Smooth muscle cell (in vitro differentiated cells): ENCODE measurements around the gene ATP8B2. TPM values are rescaled to one million over a fixed set of nuclear protein-coding genes. Genes with fewer than 3 reads are reported as not detected.
"Not testable (repeated sequence)": the region's sequence is repeated elsewhere in the genome, so short reads cannot be mapped to it uniquely, and the experiment has no call there.

Experiments
- DNase-seq: peaks from one replicate; lab custom pipeline; 2025; ENCODE audit not compliant: unreplicated experiment; lab: John Stamatoyannopoulos, UW
- H2AFZ ChIP-seq: fragments of 200-600 bp; sonication (generic); 2 replicates; pipeline ENCODE4 v1.6.0; 2016; ENCODE audit warnings: antibody characterized with exemption, low read depth, mild to moderate bottlenecking
- H3F3A ChIP-seq: fragments of 200-600 bp; sonication (generic); 2 replicates; pipeline ENCODE4 v1.6.0; 2017; ENCODE audit warnings: antibody characterized with exemption, low read depth
- H3K27ac ChIP-seq: fragments of 200-600 bp; sonication (generic); 2 replicates; pipeline ENCODE4 v1.5.1; 2016; ENCODE audit warnings: low read depth, mild to moderate bottlenecking
- H3K27me3 ChIP-seq: fragments of 200-600 bp; sonication (generic); 2 replicates; pipeline ENCODE4 v1.6.1; 2016; ENCODE audit warnings: low read depth, mild to moderate bottlenecking
- H3K36me3 ChIP-seq: fragments of 200-600 bp; sonication (generic); 2 replicates; pipeline ENCODE4 v1.5.1; 2016; ENCODE audit warnings: low read depth
- H3K4me1 ChIP-seq: fragments of 200-600 bp; sonication (generic); 2 replicates; pipeline ENCODE4 v1.5.1; 2016; ENCODE audit warnings: low read depth
- H3K4me2 ChIP-seq: fragments of 200-600 bp; sonication (generic); 2 replicates; pipeline ENCODE4 v1.6.0; 2016; ENCODE audit warnings: mild to moderate bottlenecking
- H3K4me3 ChIP-seq: fragments of 200-600 bp; sonication (generic); 2 replicates; pipeline ENCODE4 v1.5.1; 2016; ENCODE audit warnings: mild to moderate bottlenecking
- H3K79me2 ChIP-seq: fragments of 200-600 bp; sonication (generic); 2 replicates; pipeline ENCODE4 v1.6.0; 2016; ENCODE audit warnings: low read depth, mild to moderate bottlenecking
- H3K9ac ChIP-seq: fragments of 200-600 bp; sonication (generic); 2 replicates; pipeline ENCODE4 v1.6.0; 2016; ENCODE audit warnings: low read depth
- H3K9me3 ChIP-seq: fragments of 200-600 bp; sonication (generic); replicated peaks from 2 replicates; pipeline ENCODE4 v1.5.1; 2016; ENCODE audit warnings: low read depth
- H4K20me1 ChIP-seq: fragments of 200-600 bp; sonication (generic); 2 replicates; pipeline ENCODE4 v1.6.0; 2016; ENCODE audit warnings: low read depth
- CTCF ChIP-seq: fragments of 200-600 bp; sonication (generic); IDR thresholded peaks from 2 replicates; pipeline ENCODE4 v1.5.1; 2017; ENCODE audit warnings: borderline replicate concordance, mild to moderate bottlenecking, antibody characterized with exemption; ENCODE audit not compliant: insufficient read depth, poor library complexity, severe bottlenecking
- WGBS: methylation state at CpG from one replicate; pipeline ENCODE4 v1.1.7; 2016; ENCODE audit warnings: low lambda C conversion rate; 5-methylcytosine and 5-hydroxymethylcytosine counted together
- polyA plus RNA-seq: library from polyadenylated mRNA; unstranded; fragments of >200 nt; fragmentation: Nextera tagmentation; extraction: Ambion mirVana; gene quantifications from 2 replicates; pipeline ENCODE4 v1.2.1, GENCODE V29; 2016
- total RNA-seq: library from RNA; depleted of rRNA; stranded (reverse); fragments of >200 nt; gene quantifications from 2 replicates; pipeline ENCODE4 v1.2.3, GENCODE V29; 2014

ATP8B2 gene
- total and polyA plus RNA-seq, 2 experiments from 2014 or later, result 20.7 to 57.6 TPM

- no peaks in the 10 kb centered on the region for H3K4me1 ChIP-seq
- no peak within 1 kb of the TSS for H3K27ac ChIP-seq
- H3K9ac ChIP-seq, result no peak within 1 kb of the TSS
- no peak within 1 kb of the TSS for H2AFZ ChIP-seq
- H3K79me2 ChIP-seq, result no peaks in the 10 kb centered on the region
- no peak within 1 kb of the TSS for H3K4me3 ChIP-seq
- H3F3A ChIP-seq, result no peaks in the 10 kb centered on the region
- H4K20me1 ChIP-seq, result no peaks in the 10 kb centered on the region
- no peak for DNase-seq
- peaks cover 7% of the 10 kb centered on the region for H3K9me3 ChIP-seq
- WGBS, result 25% methylated on average over 9 of the region's 9 CpGs
- H3K4me2 ChIP-seq, result no peak within 1 kb of the TSS
- no peaks in the 10 kb centered on the region for H3K27me3 ChIP-seq
- H3K36me3 ChIP-seq, result no peaks in the 10 kb centered on the region
- TF ChIP-seq CTCF, result no peak
Observed at GRCh38 chr1:154320882-154321608, 4.3 kb upstream of the ATP8B2 start, which contains the start of gene AQP10. TSS of gene AQP10 (plus strand) at chr1:154321093. CDS start at chr1:154321156, 63 bp downstream.

GRCh38 chr1:154321609-154321934 is 3.8 kb upstream of the ATP8B2 start:
- H3K4me3 ChIP-seq, H3K79me2 ChIP-seq, H3K9me3 ChIP-seq, H4K20me1 ChIP-seq, H3K4me1 ChIP-seq, H2AFZ ChIP-seq, H3K27me3 ChIP-seq, H3K9ac ChIP-seq, H3K36me3 ChIP-seq, DNase-seq, H3K4me2 ChIP-seq, H3F3A ChIP-seq, H3K27ac ChIP-seq: not testable (repeated sequence)

DNA sequence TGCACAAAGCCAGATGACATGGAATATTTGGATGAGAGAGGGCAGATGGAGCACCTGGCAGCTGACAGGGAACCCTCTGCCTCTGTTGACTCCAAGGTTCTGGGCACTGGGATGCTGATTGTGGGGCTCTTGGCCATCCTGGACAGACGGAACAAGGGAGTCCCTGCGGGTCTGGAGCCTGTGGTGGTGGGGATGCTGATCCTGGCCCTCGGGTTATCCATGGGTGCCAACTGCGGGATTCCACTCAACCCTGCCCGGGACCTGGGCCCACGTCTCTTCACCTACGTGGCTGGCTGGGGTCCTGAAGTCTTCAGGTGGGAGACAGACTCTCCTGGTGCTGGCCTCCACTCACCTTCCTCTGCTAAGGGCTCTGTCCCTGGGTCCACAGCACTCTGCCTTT is 1.8 kb upstream of the ATP8B2 start:
- H4K20me1 ChIP-seq, result peaks cover 8% of the 10 kb centered on the region
- no peak overlapping the region for H3K4me3 ChIP-seq
- no peak overlapping the region for H2AFZ ChIP-seq
- H3K36me3 ChIP-seq, result no peaks in the 10 kb centered on the region
- no peak for DNase-seq
- TF ChIP-seq CTCF, result no peak
- no peak overlapping the region for H3K4me2 ChIP-seq
- WGBS, result 87% methylated on average over 7 of the region's 7 CpGs
- H3K27ac ChIP-seq, result no peak overlapping the region
- H3K27me3 ChIP-seq, result no peaks in the 10 kb centered on the region
- no peak overlapping the region for H3K9ac ChIP-seq
- H3K4me1 ChIP-seq, result peaks cover 17% of the 10 kb centered on the region
- no peaks in the 10 kb centered on the region for H3F3A ChIP-seq
- H3K79me2 ChIP-seq, result peaks cover 7% of the 10 kb centered on the region
- H3K9me3 ChIP-seq, result no peaks in the 10 kb centered on the region

- peaks cover 22% of the 10 kb centered on the region for H3K4me1 ChIP-seq
- H3K9me3 ChIP-seq, result no peaks in the 10 kb centered on the region
- H3K27ac ChIP-seq, result no peak overlapping the region
- H3F3A ChIP-seq, result peaks cover 2% of the 10 kb centered on the region
- H4K20me1 ChIP-seq, result peaks cover 15% of the 10 kb centered on the region
- H3K9ac ChIP-seq, result no peak overlapping the region
- TF ChIP-seq CTCF, result no peak
- no peaks in the 10 kb centered on the region for H3K36me3 ChIP-seq
- peak overlapping the region; percentile 66 for H3K4me3 ChIP-seq
- H3K79me2 ChIP-seq, result peaks cover 7% of the 10 kb centered on the region
- H2AFZ ChIP-seq, result no peak overlapping the region
- peak overlapping the region; percentile 97 for H3K4me2 ChIP-seq
- no peaks in the 10 kb centered on the region for H3K27me3 ChIP-seq
- 89% methylated on average over 2 of the region's 2 CpGs for WGBS
- no peak for DNase-seq
Observed at GRCh38 chr1:154324241-154324640, 1.1 kb upstream of the ATP8B2 start.
